OCI-LY7 (cell line): ENCODE data around the gene NCOR2. TPM values are rescaled to one million over a fixed set of nuclear protein-coding genes. Genes with fewer than 3 reads are reported as not detected.

Source experiments
- BruUV-seq: library from RNA; stranded (reverse); fragments of 400-500 nt; replicated peaks from 2 replicates; lab custom pipeline; 2021; lab: Mats Ljungman, UMichigan
- CTCF ChIA-PET: fragments of 300-600 bp; sonication (Branson Sonifier 250); formaldehyde crosslinking; loops from one replicate; lab custom pipeline; 2022; ENCODE audit warnings: antibody characterized with exemption; ENCODE audit not compliant: unreplicated experiment; lab: Charles Lee
- POLR2A ChIA-PET: fragments of 300-600 bp; sonication (Branson Sonifier 250); formaldehyde crosslinking; loops from one replicate; lab custom pipeline; 2022; ENCODE audit warnings: antibody characterized with exemption; lab: Charles Lee
- DNase-seq: peaks from one replicate; pipeline ENCODE4 v3.0.0-alpha.2; 2015; ENCODE audit warnings: low spot score
- H2AFZ ChIP-seq: fragments of 200-600 bp; sonication (generic), shearing (Covaris generic); 2 replicates; pipeline ENCODE4 v1.6.1; 2014; ENCODE audit warnings: mild to moderate bottlenecking, antibody characterized with exemption, low read length, moderate library complexity
- H3K27ac ChIP-seq: fragments of 200-600 bp; sonication (generic); 2 replicates; pipeline ENCODE4 v1.5.1; 2014; ENCODE audit warnings: mixed run types, low read depth, mild to moderate bottlenecking, moderate library complexity, low read length, inconsistent platforms; ENCODE audit not compliant: poor library complexity, severe bottlenecking
- H3K36me3 ChIP-seq: fragments of 200-600 bp; sonication (generic); 2 replicates; pipeline ENCODE4 v1.6.1; 2014; ENCODE audit warnings: mild to moderate bottlenecking, antibody characterized with exemption, low read length, moderate library complexity, mixed read lengths; ENCODE audit not compliant: insufficient read depth
- H3K4me1 ChIP-seq: fragments of 200-600 bp; sonication (generic); 2 replicates; pipeline ENCODE4 v1.5.1; 2014; ENCODE audit warnings: mild to moderate bottlenecking, low read length; ENCODE audit not compliant: insufficient read depth, poor library complexity, severe bottlenecking
- H3K4me2 ChIP-seq: fragments of 200-600 bp; sonication (generic); 2 replicates; pipeline ENCODE4 v1.6.1; 2014; ENCODE audit warnings: mild to moderate bottlenecking, low read length
- H3K4me3 ChIP-seq: fragments of 200-600 bp; sonication (generic); 2 replicates; pipeline ENCODE4 v1.5.1; 2014; ENCODE audit warnings: mild to moderate bottlenecking, low read depth, low read length; ENCODE audit not compliant: poor library complexity, severe bottlenecking
- H3K79me2 ChIP-seq: fragments of 200-600 bp; sonication (generic); 2 replicates; pipeline ENCODE4 v1.6.1; 2016; ENCODE audit warnings: low read depth, mild to moderate bottlenecking, low read length, moderate library complexity, mixed read lengths; ENCODE audit not compliant: insufficient read depth
- H3K9me2 ChIP-seq: fragments of 200-600 bp; sonication (generic); 2 replicates; pipeline ENCODE4 v1.6.1; 2016; ENCODE audit warnings: mild to moderate bottlenecking, low read length, mixed read lengths; ENCODE audit not compliant: insufficient read depth
- H3K9me3 ChIP-seq: fragments of 200-600 bp; sonication (generic); 2 replicates; pipeline ENCODE4 v1.6.1; 2014; ENCODE audit warnings: mild to moderate bottlenecking, mixed run types, low read length, mixed read lengths
- H4K20me1 ChIP-seq: fragments of 200-600 bp; sonication (generic); 2 replicates; pipeline ENCODE4 v1.6.1; 2014; ENCODE audit warnings: mild to moderate bottlenecking, antibody characterized with exemption, low read length, moderate library complexity, mixed read lengths; ENCODE audit not compliant: insufficient read depth
- EZH2phosphoT487 ChIP-seq: fragments of 200-600 bp; sonication (generic); IDR thresholded peaks from 2 replicates; pipeline ENCODE4 v1.6.1; 2018; ENCODE audit warnings: low read depth, borderline replicate concordance, mild to moderate bottlenecking, mixed run types, antibody characterized with exemption, low read length, moderate library complexity, mixed read lengths
- intact Hi-C: fragments of 100-400 bp; cut with micrococcal nuclease; formaldehyde crosslinking; loops from one replicate; pipeline ENCODE4 v1.10.0; 2022; ENCODE audit not compliant: unreplicated experiment
- total RNA-seq, 2 experiments: library from RNA; depleted of rRNA in 1 of 2; stranded (reverse); fragments of >200 nt in 1 of 2; shearing (Covaris generic) in 1 of 2; gene quantifications; 2 replicates each; pipeline ENCODE4 v1.2.3, GENCODE V29; 2014 to 2022
- TF ChIP-seq, protein P1 (sequence below): fragments of 200-600 bp; sonication (generic); conservative IDR thresholded peaks from 2 replicates; pipeline ENCODE4 v1.5.1; 2014; ENCODE audit warnings: mild to moderate bottlenecking, antibody characterized with exemption, low read length, moderate library complexity, mixed read lengths

NCOR2 gene
- total RNA-seq, 2 experiments from 2014 or later = 22.7 to 159 TPM

DNA sequence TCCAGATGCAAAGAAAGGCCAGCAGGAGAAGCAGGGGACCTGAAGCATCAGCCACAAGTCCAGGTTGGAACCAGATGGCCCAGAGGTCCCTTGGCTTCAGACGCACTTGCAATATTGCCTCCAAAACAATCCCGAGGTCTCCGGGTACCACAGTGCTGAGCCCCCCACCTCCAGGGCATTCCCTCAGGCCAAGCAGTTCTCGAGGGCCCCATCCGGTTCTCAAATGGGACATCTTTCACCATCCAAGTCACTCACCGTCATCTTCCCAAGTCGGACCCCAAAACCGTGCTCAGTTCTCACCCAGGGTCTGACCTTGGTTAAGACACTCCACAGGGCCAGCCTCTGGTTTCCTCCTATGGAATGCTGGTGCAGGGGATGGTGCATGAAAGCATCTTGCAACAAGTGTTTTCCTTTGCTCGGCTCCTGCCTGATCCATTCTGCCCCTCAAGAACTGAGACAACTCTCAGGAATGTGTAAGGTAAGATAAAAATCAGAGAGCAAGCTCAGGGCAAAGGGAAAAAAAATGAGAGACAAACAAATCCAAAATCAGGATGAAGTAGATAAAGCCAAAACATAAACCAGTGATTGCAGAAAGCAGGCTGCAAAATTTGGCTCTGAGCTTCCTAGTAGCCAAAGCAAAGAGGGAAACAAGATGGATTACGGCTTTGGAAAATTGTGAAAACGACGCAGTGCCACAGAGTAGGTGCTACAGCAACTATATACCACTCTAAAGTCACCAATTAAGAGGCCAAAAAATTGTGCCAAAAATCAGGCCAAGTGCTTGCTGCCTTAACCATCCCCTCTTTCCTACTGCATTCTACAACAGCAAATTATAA lies 8.0 kb downstream of the NCOR2 start:
- BruUV-seq = no TSS peak
- Histone ChIP-seq H3K9me3 (no peaks in the 10 kb centered on the region), H3K79me2 (peaks cover 56% of the 10 kb centered on the region), H3K4me2 (no peak overlapping the region), H3K4me1 (peaks cover 10% of the 10 kb centered on the region), H2AFZ (no peak overlapping the region), H3K4me3 (no peak overlapping the region), H3K9me2 (no peaks in the 10 kb centered on the region), H3K36me3 (peaks cover 5% of the 10 kb centered on the region; the same call in 1 of the 2 replicates), H4K20me1 (peaks cover 46% of the 10 kb centered on the region; the same call in 1 of the 2 replicates), H3K27ac (no peak overlapping the region)
- ChIA-PET CTCF (no interaction called here), POLR2A (no interaction called here)
- TF ChIP-seq EZH2phosphoT487 = no peak
- TF ChIP-seq, protein P1, sequence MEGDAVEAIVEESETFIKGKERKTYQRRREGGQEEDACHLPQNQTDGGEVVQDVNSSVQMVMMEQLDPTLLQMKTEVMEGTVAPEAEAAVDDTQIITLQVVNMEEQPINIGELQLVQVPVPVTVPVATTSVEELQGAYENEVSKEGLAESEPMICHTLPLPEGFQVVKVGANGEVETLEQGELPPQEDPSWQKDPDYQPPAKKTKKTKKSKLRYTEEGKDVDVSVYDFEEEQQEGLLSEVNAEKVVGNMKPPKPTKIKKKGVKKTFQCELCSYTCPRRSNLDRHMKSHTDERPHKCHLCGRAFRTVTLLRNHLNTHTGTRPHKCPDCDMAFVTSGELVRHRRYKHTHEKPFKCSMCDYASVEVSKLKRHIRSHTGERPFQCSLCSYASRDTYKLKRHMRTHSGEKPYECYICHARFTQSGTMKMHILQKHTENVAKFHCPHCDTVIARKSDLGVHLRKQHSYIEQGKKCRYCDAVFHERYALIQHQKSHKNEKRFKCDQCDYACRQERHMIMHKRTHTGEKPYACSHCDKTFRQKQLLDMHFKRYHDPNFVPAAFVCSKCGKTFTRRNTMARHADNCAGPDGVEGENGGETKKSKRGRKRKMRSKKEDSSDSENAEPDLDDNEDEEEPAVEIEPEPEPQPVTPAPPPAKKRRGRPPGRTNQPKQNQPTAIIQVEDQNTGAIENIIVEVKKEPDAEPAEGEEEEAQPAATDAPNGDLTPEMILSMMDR = no peak
- DNase-seq = no peak
- intact Hi-C loops = no loop called here

GRCh38 chr12:124558313-124558712 lies 9.1 kb downstream of the NCOR2 start:
- Histone ChIP-seq H3K36me3 (peaks cover 5% of the 10 kb centered on the region; the same call in 1 of the 2 replicates), H3K4me2 (no peak overlapping the region), H3K4me3 (no peak overlapping the region), H3K27ac (no peak overlapping the region), H4K20me1 (peaks cover 40% of the 10 kb centered on the region; the same call in 1 of the 2 replicates), H2AFZ (no peak overlapping the region), H3K4me1 (no peaks in the 10 kb centered on the region), H3K79me2 (peaks cover 53% of the 10 kb centered on the region), H3K9me3 (no peaks in the 10 kb centered on the region), H3K9me2 (no peaks in the 10 kb centered on the region)
- no TSS peak for BruUV-seq
- CTCF ChIA-PET = no interaction called here
- intact Hi-C loops = no loop called here
- POLR2A ChIA-PET = no interaction called here
- no peak for TF ChIP-seq EZH2phosphoT487
- TF ChIP-seq, protein P1 = no peak
- DNase-seq = no peak
